Stimulated activated CD8-positive, alpha-beta memory T cell treated with anti-CD3 and anti-CD28 coated beads, Interleukin-4, amount 100 ng/mL, for 48 hours (primary cell): Measurements from ENCODE around the gene HACD1.
"Not testable (repeated sequence)": the region's sequence is repeated elsewhere in the genome, so short reads cannot be mapped to it uniquely, and the experiment has no call there.

Experiments used
- DNase-seq: peaks from one replicate; pipeline ENCODE4 v3.0.0-alpha.2; 2020

The HACD1 gene

GRCh38 chr10:17640331-17640816, 23.2 kb upstream of the HACD1 start:
- DNase-seq = no peak

- DNase-seq = no peak
Measured at GRCh38 chr10:17637869-17638268, 20.7 kb upstream of the HACD1 start.

- no peak for DNase-seq
Measured at GRCh38 chr10:17633353-17633752, 16.2 kb upstream of the HACD1 start.

GRCh38 chr10:17632590-17632989, 15.4 kb upstream of the HACD1 start:
- not testable (repeated sequence) for DNase-seq

- no peak for DNase-seq
Measured at GRCh38 chr10:17626656-17627055, 9.5 kb upstream of the HACD1 start.

- DNase-seq = no peak
Measured at GRCh38 chr10:17624996-17625395, 7.8 kb upstream of the HACD1 start.

GRCh38 chr10:17622061-17622460, 4.9 kb upstream of the HACD1 start:
- no peak for DNase-seq

GRCh38 chr10:17616403-17617030, 657 bp downstream of the HACD1 start:
- peak; percentile 49 for DNase-seq

GRCh38 chr10:17609523-17610079, 7.6 kb downstream of the HACD1 start:
- no peak for DNase-seq

GRCh38 chr10:17607603-17608332, 9.4 kb downstream of the HACD1 start:
- no peak for DNase-seq

- no peak for DNase-seq
Measured at GRCh38 chr10:17607060-17607459, 10.1 kb downstream of the HACD1 start.

GRCh38 chr10:17606547-17607040, 10.6 kb downstream of the HACD1 start:
- DNase-seq = no peak

- no peak for DNase-seq
Measured at GRCh38 chr10:17605936-17606335, 11.2 kb downstream of the HACD1 start.

GRCh38 chr10:17599089-17599488, 18.1 kb downstream of the HACD1 start:
- DNase-seq = no peak

GRCh38 chr10:17597386-17597785, 19.8 kb downstream of the HACD1 start:
- DNase-seq = no peak

GRCh38 chr10:17590969-17591645, 26.1 kb downstream of the HACD1 start:
- no peak for DNase-seq

GRCh38 chr10:17589316-17589715, 27.9 kb downstream of the HACD1 start:
- not testable (repeated sequence) for DNase-seq

- no peak for DNase-seq
Measured at GRCh38 chr10:17588420-17588819, 28.8 kb downstream of the HACD1 start.

- DNase-seq = not testable (repeated sequence)
Measured at GRCh38 chr10:17587321-17587720, 29.9 kb downstream of the HACD1 start.

GRCh38 chr10:17586821-17587234, 30.3 kb downstream of the HACD1 start:
- DNase-seq = no peak

GRCh38 chr10:17585016-17585415, 32.2 kb downstream of the HACD1 start:
- no peak for DNase-seq

- no peak for DNase-seq
Measured at GRCh38 chr10:17580885-17581284, 36.3 kb downstream of the HACD1 start.

GRCh38 chr10:17578603-17579002, 38.6 kb downstream of the HACD1 start:
- DNase-seq = no peak
